Measurements from ENCODE around the gene CEP41. TPM values are rescaled to one million over a fixed set of nuclear protein-coding genes. Genes with fewer than 3 reads are reported as not detected.
"Not testable (repeated sequence)": the region's sequence is repeated elsewhere in the genome, so short reads cannot be mapped to it uniquely, and the experiment has no call there.

Gene CEP41
- total RNA-seq, 1 donor = 1.9 TPM

DNA sequence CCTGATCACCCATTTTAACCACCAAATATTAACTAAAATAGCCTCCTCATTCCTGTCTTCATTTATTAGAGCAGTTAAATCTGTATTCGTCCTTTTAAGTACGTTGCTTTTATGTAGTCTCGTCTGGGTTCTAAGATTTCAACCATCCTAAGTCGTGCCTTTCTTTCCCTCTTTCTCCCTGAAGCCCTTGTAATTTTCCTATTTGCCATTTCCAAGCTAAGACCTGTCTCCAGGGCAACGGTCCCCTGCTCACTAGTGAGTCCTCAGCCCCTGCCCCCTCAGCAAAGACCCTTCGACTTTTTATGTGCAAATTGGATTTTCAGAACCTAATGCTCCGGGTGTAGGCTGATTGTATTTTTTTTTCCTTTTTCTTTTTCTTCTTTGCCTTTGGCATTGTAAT is 35.0 kb upstream of the CEP41 start:
- no peak overlapping the region for H3K4me3 ChIP-seq (ENCODE audit: low read length)
- H3K9me3 ChIP-seq (ENCODE audit: low read depth, low read length) = no peaks in the 10 kb centered on the region
- H3K27me3 ChIP-seq (ENCODE audit: insufficient read depth, low read length) = no peaks in the 10 kb centered on the region
- H3K4me1 ChIP-seq (ENCODE audit: insufficient read depth, low read length) = peaks cover 26% of the 10 kb centered on the region

GRCh38 chr7:130473876-130474275 is 33.1 kb upstream of the CEP41 start:
- no peaks in the 10 kb centered on the region for H3K27me3 ChIP-seq (ENCODE audit: insufficient read depth, low read length)
- no peak overlapping the region for H3K4me3 ChIP-seq (ENCODE audit: low read length)
- H3K9me3 ChIP-seq (ENCODE audit: low read depth, low read length) = no peaks in the 10 kb centered on the region
- peaks cover 21% of the 10 kb centered on the region for H3K4me1 ChIP-seq (ENCODE audit: insufficient read depth, low read length)

DNA sequence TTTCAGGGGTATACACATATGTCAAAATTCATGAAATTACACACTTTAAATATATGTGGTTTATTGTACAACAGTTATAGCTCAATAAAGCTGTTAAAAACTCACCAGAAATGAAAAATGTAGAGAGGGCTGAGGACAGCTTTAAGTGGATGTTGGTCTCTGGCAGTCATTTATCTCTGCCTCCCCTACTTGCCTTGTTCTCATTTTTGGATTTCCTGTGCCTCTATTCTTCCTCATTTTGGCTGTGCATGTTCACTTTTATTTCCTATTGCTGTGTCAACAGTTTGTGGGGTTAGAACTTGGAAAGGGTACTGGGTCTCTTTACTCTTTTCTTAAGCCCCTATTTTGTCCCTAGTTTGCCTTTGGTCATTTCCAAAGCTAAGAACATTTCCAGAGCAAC is 32.5 kb upstream of the CEP41 start:
- Histone ChIP-seq H3K9me3 (ENCODE audit: low read depth, low read length) (no peaks in the 10 kb centered on the region), H3K4me3 (ENCODE audit: low read length) (no peak overlapping the region), H3K4me1 (ENCODE audit: insufficient read depth, low read length) (peaks cover 21% of the 10 kb centered on the region), H3K27me3 (ENCODE audit: insufficient read depth, low read length) (no peaks in the 10 kb centered on the region)

DNA sequence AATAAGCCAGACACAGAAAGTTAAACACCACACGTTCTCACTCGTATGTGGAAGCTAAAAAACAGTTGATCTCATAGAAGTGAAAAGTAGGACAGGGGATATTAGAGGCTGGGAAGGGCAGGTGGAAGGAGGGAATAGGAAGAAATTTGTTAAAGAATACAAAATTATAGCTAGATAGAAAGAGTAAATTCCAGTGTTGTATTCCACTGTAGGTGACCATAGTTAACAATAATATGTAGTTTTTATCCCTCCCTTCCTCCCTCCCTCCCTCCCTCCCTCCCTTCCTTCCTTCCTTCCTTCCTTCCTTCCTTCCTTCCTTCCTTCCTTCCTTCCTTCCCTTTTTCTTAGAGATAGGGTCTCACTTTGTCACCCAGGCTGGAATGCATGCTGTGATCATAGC is 31.2 kb upstream of the CEP41 start:
- no peak overlapping the region for H3K4me3 ChIP-seq (ENCODE audit: low read length)
- peaks cover 21% of the 10 kb centered on the region for H3K4me1 ChIP-seq (ENCODE audit: insufficient read depth, low read length)
- no peaks in the 10 kb centered on the region for H3K9me3 ChIP-seq (ENCODE audit: low read depth, low read length)
- H3K27me3 ChIP-seq (ENCODE audit: insufficient read depth, low read length) = no peaks in the 10 kb centered on the region

DNA sequence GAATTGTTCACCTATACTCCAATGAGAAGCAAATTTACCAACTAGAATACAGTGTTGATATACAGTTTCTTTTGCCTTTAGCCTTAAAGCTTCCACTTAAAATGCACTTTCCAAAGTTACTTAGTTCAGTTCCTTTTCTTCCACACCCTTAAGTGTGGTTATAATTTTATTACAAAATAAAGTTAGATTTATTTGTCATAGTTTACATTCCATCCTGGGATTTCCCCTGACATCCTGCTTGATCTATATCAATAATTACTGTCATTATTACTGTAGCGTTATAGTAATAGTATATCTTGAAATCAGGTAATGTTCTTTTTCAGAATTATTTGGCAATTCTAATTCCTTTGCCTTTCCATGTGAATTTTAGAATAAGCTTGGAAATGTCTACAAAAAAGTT is 27.8 kb upstream of the CEP41 start:
- no peaks in the 10 kb centered on the region for H3K27me3 ChIP-seq (ENCODE audit: insufficient read depth, low read length)
- H3K4me3 ChIP-seq (ENCODE audit: low read length) = no peak overlapping the region
- H3K9me3 ChIP-seq (ENCODE audit: low read depth, low read length) = no peaks in the 10 kb centered on the region
- peaks cover 8% of the 10 kb centered on the region for H3K4me1 ChIP-seq (ENCODE audit: insufficient read depth, low read length)

- no peaks in the 10 kb centered on the region for H3K4me1 ChIP-seq (ENCODE audit: insufficient read depth, low read length)
- H3K9me3 ChIP-seq (ENCODE audit: low read depth, low read length) = no peaks in the 10 kb centered on the region
- no peaks in the 10 kb centered on the region for H3K27me3 ChIP-seq (ENCODE audit: insufficient read depth, low read length)
- no peak overlapping the region for H3K4me3 ChIP-seq (ENCODE audit: low read length)
Measured at GRCh38 chr7:130463553-130464434, 23.0 kb upstream of the CEP41 start.

DNA sequence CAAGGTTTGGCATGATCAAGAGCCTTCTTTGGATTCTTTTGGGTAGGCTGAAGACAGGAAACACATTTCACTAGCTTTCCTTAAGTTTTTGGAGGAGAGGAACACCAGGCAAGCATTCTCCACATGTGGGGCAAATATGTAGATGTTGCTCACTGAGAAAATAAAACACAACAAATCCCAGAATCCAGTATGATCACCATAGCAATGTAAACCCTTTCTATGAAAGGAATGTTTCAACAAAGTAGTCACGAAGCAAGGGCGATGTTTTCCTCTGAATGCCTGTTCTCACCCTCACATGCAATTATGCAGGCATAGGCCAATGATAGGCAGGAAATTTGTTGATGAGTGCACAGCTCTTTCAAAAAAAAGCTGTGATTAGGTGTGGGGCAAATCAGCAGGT is 20.5 kb upstream of the CEP41 start:
- Histone ChIP-seq H3K27me3 (ENCODE audit: insufficient read depth, low read length) (no peaks in the 10 kb centered on the region), H3K4me1 (ENCODE audit: insufficient read depth, low read length) (peaks cover 3% of the 10 kb centered on the region), H3K9me3 (ENCODE audit: low read depth, low read length) (no peaks in the 10 kb centered on the region), H3K4me3 (ENCODE audit: low read length) (no peak overlapping the region)

- H3K4me3 ChIP-seq (ENCODE audit: low read length) = no peak overlapping the region
Measured at GRCh38 chr7:130458257-130458656, 17.4 kb upstream of the CEP41 start.

DNA sequence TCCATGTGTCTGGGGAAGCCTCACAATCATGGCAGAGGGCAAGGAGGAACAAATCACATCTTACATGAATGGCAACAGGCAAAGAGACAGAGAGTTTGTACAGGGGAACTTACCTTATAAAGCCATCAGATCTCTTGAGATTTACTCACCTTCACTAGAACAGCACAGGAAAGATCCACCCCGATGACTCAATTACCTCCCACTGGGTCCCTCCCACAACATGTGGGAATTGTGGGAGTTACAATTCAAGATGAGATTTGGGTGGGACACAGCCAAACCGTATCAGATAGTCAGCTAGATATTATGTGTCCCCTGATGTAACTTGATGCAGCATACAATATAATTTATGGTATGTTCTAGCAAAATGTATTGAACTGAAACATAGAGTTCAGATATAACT is 14.1 kb upstream of the CEP41 start:
- no peaks in the 10 kb centered on the region for H3K9me3 ChIP-seq (ENCODE audit: low read depth, low read length)
- H3K4me3 ChIP-seq (ENCODE audit: low read length) = no peak overlapping the region
- H3K4me1 ChIP-seq (ENCODE audit: insufficient read depth, low read length) = peaks cover 3% of the 10 kb centered on the region
- H3K27me3 ChIP-seq (ENCODE audit: insufficient read depth, low read length) = no peaks in the 10 kb centered on the region

More at GRCh38 chr7:130458257-130458656, 17.4 kb upstream of the CEP41 start:
- Histone ChIP-seq H3K9me3 (ENCODE audit: low read depth, low read length) (no peaks in the 10 kb centered on the region), H3K4me1 (ENCODE audit: insufficient read depth, low read length) (peaks cover 3% of the 10 kb centered on the region), H3K27me3 (ENCODE audit: insufficient read depth, low read length) (no peaks in the 10 kb centered on the region)

- Histone ChIP-seq H3K4me1 (ENCODE audit: insufficient read depth, low read length) (no peaks in the 10 kb centered on the region), H3K9me3 (ENCODE audit: low read depth, low read length) (peaks cover 1% of the 10 kb centered on the region), H3K27me3 (ENCODE audit: insufficient read depth, low read length) (no peaks in the 10 kb centered on the region), H3K4me3 (ENCODE audit: low read length) (no peak overlapping the region)
Measured at GRCh38 chr7:130452951-130453350, 12.1 kb upstream of the CEP41 start.

GRCh38 chr7:130451344-130451743 is 10.5 kb upstream of the CEP41 start:
- H3K27me3 ChIP-seq (ENCODE audit: insufficient read depth, low read length); H3K4me3 ChIP-seq (ENCODE audit: low read length); H3K9me3 ChIP-seq (ENCODE audit: low read depth, low read length); H3K4me1 ChIP-seq (ENCODE audit: insufficient read depth, low read length): not testable (repeated sequence)

DNA sequence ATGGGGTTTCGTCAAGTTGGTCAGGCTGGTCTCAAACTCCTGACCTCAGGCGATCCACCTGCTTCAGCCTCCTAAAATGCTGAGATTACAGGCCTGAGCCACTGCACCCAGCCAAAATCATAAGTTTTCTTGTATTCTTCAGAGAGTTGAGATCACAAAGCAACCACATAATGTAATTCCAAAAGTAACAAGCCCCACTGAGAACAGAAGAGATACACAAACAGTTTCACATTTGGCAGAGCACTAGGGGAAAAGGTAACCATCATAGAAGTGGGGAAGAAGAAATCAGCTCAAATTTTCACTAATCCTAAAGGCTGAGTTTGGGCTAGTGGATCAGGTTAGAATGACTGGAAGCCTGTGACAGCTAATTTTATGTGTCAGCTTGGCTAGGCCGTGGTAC is 5.4 kb upstream of the CEP41 start:
- no peak overlapping the region for H3K4me3 ChIP-seq (ENCODE audit: low read length)
- no peaks in the 10 kb centered on the region for H3K27me3 ChIP-seq (ENCODE audit: insufficient read depth, low read length)
- peaks cover 6% of the 10 kb centered on the region for H3K4me1 ChIP-seq (ENCODE audit: insufficient read depth, low read length)
- peaks cover 6% of the 10 kb centered on the region for H3K9me3 ChIP-seq (ENCODE audit: low read depth, low read length)

- Histone ChIP-seq H3K27me3 (ENCODE audit: insufficient read depth, low read length) (no peaks in the 10 kb centered on the region), H3K9me3 (ENCODE audit: low read depth, low read length) (peaks cover 6% of the 10 kb centered on the region)
Measured at GRCh38 chr7:130444751-130445407, 4.1 kb upstream of the CEP41 start.

DNA sequence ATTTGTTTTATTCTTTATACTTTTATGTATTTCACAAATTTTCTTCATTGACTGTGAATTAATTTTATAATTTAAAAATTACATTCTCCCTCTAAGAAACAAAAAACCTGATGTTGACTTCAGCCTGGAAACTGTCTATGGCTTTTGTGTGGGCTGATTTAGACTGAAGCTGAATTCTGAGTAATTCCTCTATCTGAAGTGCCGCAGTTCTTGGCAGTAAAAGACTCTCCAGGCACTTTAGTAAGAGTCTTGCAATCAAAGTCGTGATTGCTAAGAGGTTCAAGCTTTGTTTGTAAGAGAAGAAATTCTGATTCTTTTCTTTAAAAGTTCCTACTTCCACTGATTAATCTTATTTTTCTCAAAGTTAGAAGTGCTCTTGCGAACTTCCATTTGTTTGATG is 3.4 kb upstream of the CEP41 start:
- H3K4me3 ChIP-seq (ENCODE audit: low read length) = no peak overlapping the region
- H3K27me3 ChIP-seq (ENCODE audit: insufficient read depth, low read length) = no peaks in the 10 kb centered on the region
- peaks cover 6% of the 10 kb centered on the region for H3K9me3 ChIP-seq (ENCODE audit: low read depth, low read length)
- H3K4me1 ChIP-seq (ENCODE audit: insufficient read depth, low read length) = peaks cover 12% of the 10 kb centered on the region

More at GRCh38 chr7:130444751-130445407, 4.1 kb upstream of the CEP41 start:
- H3K4me1 ChIP-seq (ENCODE audit: insufficient read depth, low read length) = peaks cover 12% of the 10 kb centered on the region
- no peak overlapping the region for H3K4me3 ChIP-seq (ENCODE audit: low read length)

GRCh38 chr7:130442601-130443000 is 1.8 kb upstream of the CEP41 start:
- H3K4me1 ChIP-seq (ENCODE audit: insufficient read depth, low read length) = peaks cover 12% of the 10 kb centered on the region
- peaks cover under 1% of the 10 kb centered on the region for H3K9me3 ChIP-seq (ENCODE audit: low read depth, low read length)
- H3K27me3 ChIP-seq (ENCODE audit: insufficient read depth, low read length) = no peaks in the 10 kb centered on the region
- H3K4me3 ChIP-seq (ENCODE audit: low read length) = no peak overlapping the region
